Measurements from ENCODE around the gene HAO2.
"Not testable (repeated sequence)": the region's sequence is repeated elsewhere in the genome, so short reads cannot be mapped to it uniquely, and the experiment has no call there.

HAO2 gene

DNA sequence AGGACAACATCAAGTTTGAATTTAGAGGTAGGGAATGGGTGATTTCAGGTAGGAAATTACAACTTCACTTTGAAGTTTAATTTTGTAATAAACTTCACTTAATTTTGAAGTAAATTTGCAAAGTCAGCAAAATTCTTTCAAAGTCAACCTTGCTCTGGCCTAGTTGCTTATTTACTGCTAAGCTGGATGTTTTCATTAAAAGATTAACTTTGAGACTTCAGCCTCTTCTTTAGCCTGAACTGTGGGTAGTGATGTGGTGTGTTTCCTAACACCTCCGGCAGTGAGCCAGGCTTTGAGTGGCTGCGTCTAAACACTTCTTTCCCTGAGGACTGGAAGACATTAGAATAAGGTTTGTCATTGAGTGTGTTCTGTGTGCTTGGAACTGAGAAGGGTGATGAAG is at the start of gene HAO2:
Gene HAO2 (plus strand): TSS at position 232 of the 400 bp plus-strand sequence. CDS start 12,301 bp downstream, outside the sequence.
- DNase-seq: no peak

DNA sequence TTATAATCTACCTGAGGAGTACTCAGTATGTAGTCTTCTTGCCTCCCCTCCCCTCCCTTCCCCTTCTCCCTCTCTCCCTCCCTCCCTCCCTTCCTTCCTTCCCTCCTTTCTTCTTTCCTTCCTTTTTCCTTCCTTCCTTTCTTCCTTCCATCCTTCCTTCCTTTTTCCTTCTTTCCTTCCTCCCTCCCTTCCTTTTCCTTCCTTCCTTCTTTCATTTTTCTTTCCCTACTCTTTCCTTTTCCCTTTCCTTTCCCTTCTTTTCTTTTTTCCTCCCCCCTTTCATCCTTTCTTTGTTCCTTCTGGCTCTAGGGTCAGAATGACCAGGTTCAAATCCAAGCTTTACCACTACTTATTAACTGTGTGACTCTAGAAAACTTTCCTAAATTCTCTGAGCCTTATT is 48.5 kb upstream of the HAO2 start:
- no peak for DNase-seq

DNA sequence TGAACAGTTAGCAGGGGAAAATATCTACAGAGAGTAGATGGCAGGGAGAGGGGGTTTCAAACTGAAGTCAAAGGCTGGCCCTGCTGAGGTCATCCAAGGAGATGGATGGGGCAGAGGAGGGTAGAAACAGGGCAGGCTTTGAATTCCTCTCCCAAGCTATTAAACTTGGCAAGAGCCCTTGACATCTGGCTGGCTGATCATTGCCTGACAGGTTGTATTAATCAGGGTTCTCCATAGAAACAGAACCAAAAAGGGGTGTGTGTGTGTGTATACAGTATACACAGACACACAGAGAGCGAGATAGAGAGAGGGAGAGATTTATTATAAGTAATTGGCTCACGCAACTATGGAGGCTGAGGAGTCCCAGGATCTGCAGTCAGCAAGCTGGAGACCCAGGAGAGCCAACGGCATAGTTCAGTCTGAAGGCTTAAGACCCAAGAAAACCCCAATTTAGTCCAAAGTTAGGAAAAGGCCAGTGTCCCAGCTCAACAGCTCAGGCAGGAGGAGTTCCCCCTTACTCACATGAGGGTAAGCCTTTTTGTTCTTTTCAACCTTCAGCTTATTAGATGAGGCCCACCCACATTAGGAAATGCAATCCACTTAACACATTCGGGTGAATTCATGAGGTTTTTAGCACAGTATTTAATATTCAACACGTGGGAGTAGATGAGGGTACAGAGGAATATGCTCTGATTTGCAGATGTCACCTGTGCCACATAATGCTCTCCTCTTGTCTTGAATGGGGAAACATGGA is 46.7 kb upstream of the HAO2 start:
- DNase-seq: no peak

DNA sequence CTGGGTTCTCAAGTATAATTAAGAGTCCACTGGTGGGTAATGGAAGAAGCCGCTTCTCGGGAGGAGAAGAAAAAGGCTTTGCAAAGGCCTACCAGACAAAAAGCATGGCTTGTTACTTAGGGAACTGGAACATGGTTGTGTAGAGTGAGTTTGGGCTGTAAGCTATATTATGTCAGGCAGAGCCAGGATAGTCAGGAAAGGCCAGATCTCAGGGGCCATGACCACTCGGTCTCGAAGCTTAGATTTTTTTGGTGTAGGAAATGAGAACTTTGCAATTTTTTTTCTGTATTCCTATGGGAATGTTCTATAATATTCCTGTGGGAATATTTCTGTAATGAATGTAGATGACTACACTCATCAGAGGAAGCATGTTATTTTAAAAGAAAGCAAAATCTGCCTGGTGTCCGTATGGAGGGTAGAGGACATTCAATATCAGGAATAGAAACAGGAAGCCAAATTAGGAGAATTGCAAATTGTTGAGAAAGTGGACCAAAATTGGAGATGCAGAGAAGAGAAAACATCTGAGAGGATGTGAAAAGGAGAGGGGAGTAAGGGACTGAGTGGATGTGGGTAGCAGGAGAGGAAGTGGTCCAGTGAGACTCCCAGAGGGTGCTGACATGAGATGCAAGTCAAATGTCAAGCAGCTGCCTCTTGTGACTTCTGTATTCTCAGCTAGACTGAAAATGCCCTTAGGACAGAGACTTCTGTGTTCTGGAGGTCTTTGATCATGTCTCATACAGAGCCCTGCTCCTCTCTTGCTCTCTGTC is 45.2 kb upstream of the HAO2 start:
- no peak for DNase-seq

DNA sequence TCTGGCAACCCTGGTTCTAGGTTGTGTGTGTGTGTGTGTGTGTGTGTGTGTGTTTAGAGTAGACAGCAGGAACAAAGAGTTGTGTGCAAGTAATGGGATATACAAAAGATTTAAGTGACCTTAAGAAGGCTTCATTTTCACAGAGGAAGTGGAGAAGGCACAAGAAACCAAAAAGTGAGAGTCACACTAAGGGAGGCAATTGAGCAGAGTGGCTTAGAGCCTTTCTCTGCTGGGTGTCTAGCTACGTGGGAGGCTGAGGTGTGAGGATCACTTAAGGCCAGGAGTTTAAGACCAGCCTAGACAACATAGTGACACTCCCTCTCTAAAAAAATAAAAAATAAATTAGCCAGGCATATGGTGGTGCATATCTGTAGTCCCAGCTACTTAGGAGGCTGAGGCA is 44.4 kb upstream of the HAO2 start:
- DNase-seq: no peak

DNA sequence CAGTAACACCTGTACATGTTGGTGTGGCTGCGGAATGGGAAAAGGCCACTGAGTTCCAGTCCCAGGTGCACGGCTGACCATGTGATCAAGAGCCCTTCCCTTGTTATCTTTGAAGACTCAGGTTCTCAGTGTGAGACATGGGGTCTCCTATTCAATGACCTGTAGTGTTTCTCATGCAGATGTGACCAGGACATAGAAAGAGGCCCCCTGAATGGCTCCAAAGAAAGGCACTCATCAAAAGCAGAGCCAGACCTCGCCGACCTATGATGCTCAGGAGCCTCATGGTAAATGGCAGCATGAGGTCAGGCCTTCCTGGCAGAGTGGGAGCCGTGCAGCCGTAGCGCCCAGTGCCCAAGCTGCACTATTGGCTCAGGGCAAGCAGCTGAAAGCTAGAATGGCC is 42.3 kb upstream of the HAO2 start:
- no peak for DNase-seq

DNA sequence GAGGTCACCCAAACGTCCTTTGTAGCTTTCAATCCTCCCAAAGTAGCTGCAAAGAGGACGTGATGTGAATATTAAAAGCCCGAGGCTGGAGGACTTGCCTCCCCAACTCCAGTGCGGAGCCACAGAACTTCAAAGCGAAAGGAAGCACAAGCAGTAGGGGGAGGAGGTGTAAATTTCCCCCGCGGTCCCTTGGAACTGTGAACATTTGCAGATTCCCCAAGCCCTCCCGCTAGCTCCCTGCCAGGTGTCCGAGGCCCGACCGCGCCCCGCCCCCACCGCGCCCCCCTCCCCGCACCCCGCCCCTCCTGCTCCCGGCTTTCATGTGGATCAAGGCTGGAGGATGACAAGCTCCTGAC is 41.5 kb upstream of the HAO2 start:
- no peak for DNase-seq

DNA sequence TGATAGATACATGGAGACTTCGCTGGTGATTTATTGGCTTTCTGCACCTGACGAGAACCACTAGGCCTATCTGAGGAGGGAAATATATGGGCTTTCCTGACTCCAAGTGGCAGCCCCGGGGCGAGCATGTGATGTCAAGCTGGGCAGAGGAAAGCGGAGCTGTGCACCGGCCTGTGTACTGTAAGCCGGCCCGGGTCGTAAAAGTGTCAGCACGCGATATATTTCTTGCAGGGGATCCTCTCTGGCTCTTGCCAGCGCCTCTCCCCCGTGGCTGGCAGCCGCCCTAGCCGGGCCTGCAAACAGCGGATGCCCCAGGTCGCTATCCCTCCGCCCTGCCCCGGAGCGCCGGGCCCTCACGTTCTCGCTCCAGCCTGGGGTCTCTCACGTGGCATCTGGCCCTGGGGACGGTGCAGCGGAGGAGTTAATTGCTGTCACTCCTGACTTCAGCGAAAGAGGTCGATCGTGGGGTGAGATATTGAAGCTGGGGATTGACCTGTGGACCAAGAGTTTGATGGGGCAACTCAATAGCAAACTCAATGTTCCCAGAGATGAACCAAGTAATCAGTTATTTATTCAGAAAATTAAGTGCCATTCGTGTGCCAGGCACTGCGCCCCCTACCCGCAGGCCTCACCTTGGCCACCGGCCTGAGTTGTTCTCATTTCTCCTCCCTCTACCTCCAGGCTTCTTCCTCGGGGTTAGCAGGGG is 41.0 kb upstream of the HAO2 start:
- no peak for DNase-seq

DNA sequence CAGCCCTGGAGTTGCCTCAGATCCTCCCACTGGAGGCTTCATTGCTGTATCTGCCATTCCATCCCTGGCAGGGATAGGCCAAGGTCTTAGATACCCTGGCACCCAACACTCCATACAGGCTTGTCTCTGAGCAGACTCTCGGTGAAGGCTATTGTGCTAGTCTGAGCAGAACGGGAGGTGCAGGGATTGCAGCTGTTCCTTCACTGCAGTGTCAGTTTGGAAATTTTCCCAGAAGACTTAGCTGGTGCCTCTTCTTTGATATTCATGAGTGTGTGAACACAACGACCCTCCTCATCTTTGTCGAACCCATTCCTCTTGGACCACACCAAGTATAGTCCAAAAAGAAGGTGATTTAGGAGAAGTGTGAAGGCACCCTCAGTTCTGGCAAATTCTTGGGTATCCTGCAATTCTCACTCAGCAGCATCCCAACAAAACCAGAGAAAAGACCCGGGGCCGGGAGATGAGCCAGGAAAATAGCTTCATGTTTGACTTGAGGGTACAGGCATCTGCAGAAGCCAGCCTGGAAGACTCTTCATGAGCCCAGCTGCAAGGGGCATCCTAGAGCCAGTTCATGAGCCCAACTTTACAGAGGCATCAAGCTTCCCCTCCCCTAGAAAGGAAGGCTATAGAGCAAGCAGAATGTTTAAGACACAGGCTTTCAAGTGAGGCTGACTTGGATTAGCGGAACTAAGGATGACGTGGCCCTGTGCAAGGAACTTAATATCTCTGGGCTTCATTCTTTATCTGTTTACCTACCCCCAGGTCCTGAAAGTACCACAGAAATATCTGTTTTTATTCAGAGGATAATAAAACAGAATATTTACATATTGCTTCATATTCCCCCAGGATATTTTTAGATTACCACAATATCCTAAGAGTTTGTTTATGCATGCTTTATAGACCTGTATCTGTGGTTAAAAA is 38.8 kb upstream of the HAO2 start:
- no peak for DNase-seq

DNA sequence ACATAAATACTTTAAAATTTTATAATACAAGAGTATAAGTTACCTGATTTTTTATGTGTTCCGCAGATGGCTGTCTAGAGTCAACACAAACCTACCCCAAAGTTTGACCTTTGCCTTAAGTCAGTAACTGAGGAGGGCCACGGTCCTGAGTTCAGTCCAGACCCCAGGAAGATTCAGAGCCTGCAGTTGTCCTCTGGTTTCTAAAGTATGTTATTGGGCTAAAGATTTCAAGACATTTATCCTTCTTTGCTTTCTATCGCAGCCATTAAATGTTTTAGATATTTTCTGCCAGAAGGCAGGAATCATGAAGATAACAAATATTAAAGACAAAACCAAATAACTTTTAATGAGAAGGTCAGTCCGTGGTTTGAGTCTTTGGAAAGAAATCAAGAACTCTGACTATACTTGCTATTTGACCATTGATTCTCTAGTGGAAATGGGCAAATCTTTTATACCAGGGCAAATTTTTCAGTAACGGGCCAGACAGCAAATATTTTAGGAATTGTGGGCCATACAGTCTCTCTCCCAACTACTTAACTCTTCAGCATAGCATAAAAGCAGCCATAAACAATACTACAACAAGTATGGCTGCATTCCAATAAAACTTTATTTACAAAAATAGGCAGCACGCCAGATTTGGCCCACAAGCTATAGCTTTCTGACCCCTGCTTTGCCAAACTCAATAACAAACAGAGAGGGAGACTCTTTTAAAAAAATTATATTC is 38.0 kb upstream of the HAO2 start:
- DNase-seq: no peak

DNA sequence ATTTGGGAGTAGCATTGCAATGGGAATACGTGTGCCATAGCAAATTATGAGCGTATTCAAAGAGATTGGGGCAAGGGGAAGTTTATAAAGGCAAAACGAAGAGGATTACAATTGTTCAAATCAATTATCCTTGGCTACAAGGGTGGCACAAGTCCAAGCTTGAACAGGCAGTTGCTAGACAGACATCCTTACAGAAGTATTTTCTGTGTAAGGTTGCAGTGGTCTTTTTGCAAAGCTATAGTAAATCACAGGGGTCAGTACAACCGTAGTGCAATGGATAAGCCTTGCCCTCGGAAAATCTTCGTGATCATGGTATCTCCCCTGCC is 37.4 kb upstream of the HAO2 start:
- DNase-seq: no peak

DNA sequence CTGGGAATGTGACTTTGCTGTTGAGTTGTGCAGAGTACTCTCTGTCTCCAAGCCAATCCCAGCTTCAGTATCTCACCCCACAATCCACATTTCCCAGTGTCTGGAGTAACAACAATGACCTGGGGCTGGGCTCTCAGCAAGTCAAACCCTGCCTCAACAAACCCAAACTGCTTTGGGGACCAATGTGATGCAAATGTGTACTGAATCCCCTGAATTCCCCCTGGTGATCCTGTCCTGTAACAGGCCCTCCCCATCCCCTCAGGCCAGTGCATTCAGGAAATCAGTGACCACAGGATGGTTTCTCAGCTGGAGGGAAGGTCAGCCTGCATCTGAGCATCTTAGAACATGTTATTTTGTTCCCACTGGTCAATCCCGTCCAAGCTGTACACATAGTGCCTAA is 36.7 kb upstream of the HAO2 start:
- no peak for DNase-seq

DNA sequence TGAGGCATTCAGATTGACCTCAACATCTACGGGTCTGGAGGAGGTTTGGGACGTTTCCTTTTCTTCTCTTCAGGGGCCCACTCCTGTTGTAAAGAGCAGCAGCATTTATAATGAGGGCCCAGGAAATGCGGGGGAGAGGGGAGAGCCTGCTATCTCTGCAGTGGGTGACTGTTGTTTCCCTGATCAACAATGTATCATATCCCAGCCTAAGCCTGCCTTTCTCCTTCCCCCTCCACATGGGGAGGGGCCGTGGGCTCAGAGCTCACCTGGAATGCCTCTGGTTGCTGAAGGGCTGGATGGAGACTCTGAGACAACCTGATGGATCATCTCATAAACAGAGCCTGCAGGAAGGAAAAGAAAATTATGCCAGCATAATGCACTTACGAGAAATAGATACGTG is 36.0 kb upstream of the HAO2 start:
- DNase-seq: no peak

DNA sequence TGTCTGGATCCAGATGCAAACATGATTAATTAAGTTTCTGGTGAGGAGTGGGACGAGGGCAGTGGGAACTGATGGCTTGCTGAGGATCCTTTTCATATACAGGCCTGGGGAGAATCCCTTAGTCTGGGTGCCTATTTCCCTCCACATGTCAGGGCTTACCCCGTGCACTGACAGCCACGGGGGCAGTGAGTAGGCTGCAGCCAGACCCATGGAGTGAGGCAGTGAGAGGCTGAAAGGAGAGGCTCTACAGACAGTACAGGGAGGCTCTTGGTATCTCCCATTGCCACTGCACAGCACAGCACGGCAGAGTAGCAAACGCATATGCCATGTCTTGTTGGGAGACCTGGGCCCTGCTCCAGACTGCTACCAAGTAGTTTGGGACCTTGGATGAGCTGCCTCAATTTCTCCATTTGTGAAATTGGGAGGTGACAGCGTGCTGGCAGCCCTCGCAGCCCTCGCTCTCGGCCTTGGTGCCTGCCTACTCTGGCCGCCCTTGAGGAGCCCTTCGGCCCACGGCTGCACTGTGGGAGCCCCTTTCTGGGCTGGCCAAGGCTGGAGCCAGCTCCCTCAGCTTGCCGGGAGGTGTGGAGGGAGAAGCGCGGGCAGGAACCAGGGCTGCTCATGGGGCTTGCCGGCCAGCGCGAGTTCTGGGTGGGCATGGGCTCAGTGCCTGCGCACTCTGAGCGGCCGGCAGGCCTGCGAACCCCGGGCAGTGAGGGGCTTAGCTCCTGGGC is 35.3 kb upstream of the HAO2 start:
- no peak for DNase-seq

DNA sequence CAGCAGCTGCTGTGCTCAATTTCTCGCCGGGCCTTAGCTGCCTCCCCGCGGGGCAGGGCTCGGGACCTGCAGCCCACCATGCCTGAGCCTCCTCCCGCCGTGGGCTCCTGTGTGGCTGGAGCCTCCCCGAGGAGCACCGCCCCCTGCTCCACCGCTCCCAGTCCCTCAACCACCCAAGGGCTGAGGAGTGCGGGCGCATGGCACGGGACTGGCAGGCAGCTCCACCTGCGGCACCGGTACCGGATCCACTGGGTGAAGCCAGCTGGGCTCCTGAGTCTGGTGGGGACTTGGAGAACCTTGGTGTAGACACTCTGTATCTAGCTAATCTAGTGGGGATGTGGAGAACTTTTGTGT is 34.7 kb upstream of the HAO2 start:
- DNase-seq: not testable (repeated sequence)

DNA sequence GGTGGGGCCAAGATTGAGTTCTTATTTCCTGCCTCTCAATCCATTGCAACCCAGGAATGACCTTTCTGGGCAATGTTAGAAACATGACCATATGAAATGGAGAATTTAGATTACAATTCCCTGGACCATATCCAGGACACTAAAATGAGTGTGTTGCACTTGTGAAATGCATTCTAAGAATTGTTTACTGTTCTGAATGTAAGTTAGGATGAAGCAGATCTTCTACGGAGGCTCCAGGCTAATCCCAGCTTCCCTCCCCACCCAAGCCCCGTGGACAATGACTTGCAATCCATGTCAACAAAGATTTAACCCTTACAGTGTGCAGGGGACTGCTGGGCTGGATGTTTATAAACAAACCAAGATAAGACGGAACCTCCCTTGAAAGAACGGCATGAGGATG is 31.7 kb upstream of the HAO2 start:
- DNase-seq: no peak

DNA sequence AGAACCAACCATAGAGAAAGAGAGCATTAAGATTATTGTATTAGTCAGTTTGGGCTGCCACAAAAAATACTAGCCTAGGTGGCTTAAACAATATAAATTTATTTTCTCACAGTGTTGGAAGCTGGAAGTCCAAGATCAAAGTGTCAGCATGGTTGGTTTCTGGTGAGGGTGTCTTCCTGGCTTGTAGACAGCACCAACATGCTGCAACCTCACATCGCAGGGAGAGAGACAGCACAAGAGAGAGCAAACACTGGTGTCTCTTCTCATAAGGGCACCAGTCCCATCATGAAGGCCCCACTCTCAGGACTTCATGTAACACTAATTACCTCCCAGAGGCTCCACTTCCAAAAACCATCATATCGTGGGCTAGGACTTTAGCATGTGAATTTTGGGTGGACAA is 30.6 kb upstream of the HAO2 start:
- DNase-seq: no peak

DNA sequence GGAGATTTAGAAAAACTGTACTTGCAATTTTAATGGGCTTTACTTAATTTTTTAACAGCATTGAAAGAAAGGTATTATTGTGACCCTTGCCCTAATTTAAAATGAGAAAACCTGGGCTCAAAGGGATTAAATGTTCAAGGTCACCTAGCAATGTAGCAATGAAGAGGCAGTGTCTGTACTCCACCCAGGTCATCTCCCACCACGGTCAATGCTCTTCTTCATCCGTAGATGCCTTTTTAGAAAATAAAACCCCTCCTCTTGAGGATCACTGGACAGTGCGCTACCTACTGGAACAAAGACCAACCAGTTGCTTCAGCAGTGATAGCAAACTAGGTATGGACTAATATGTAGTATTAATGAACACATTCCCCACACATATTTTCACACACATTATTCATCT is 29.8 kb upstream of the HAO2 start:
- no peak for DNase-seq

DNA sequence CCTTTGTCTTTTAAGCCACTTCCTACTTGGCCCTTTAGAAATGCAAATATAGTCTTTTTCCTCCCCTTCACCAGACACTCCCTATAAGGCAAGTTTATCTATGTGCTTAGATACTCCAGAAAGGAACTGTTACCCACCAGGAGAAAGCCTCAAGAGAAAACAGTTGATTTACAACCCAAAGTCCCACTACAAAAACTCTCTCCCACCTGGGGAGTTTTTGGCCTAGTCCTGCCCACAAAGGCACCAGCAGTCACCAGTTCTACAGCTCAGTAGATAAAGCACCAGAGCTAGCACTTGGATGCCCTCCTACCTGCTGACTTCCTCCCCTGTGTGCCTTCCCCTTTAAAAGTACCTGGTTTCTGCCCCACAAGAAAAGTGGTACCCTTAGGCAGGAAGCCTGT is 27.7 kb upstream of the HAO2 start:
- DNase-seq: no peak

DNA sequence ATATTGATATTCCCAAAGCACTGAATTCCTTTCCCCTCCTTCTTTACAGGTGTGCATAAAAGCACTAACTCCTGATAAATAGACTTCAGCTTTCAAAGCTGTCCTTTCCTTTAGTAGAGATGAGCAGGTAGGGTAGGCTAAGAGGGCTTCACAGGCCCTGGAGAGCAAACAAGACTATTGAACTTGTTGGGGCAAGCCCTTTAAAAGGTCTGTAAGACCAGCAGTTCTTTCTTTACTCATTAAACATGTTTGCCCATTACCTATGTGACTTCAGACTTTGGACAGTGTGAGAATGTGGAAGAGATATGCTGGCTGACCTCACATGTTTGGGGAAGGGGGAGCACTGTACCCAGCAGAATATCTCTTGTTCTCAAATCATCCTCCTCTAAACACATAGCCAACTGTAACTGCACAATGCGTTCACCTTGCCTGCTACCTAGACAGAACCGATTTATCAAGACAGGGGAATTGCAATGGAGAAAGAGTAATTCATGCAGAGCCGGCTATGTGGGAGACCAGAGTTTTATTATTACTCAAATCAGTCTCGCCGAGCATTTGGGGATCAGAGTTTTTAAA is 27.1 kb upstream of the HAO2 start:
- DNase-seq: no peak

DNA sequence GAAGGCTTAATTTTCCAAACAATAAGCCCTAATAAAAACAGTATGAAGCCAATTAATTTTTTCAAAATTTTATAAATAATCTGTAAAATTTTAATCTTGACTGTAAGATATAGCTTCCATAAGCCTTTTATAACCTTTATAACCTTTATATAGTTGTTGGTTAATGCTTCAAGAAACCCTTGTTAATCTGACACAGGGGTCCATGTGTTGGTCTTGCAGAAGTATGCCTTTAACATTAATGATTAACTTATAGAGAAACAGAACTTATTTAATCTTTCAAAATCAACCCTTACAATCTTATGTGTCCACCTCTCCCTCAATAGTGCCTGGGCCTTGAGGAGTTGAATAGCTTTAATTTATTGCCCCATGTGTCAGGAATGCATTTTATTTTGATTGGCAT is 23.2 kb upstream of the HAO2 start:
- no peak for DNase-seq
